PC-3 (cell line): ENCODE measurements around the gene SLC4A7. TPM values are rescaled to one million over a fixed set of nuclear protein-coding genes. Genes with fewer than 3 reads are reported as not detected.

Source experiments
- ATAC-seq: fragments of 200-7000 bp; cut with Tn5 transposase; 2 replicates; pipeline ENCODE4 v1.9.1; 2020; ENCODE audit warnings: mild to moderate bottlenecking, moderate library complexity
- BruUV-seq: library from RNA; stranded (reverse); fragments of 400-500 nt; replicated peaks from 2 replicates; lab custom pipeline; 2021; lab: Mats Ljungman, UMichigan
- CTCF ChIA-PET: fragments of 300-600 bp; sonication (Branson Sonifier 250); formaldehyde crosslinking; loops from one replicate; lab custom pipeline; 2022; ENCODE audit warnings: antibody characterized with exemption; lab: Charles Lee
- POLR2A ChIA-PET: fragments of 300-600 bp; sonication (Branson Sonifier 250); formaldehyde crosslinking; loops from one replicate; lab custom pipeline; 2022; ENCODE audit warnings: antibody characterized with exemption; ENCODE audit not compliant: unreplicated experiment; lab: Charles Lee
- DNase-seq: peaks from one replicate; pipeline ENCODE4 v3.0.0-alpha.2; 2015
- H2AFZ ChIP-seq: fragments of 300-600 bp; sonication (generic); 2 replicates; pipeline ENCODE4 v1.6.0; 2016; ENCODE audit warnings: antibody characterized with exemption, low read length
- H3F3A ChIP-seq: fragments of 300-600 bp; sonication (generic); one replicate; pipeline ENCODE4 v1.6.0; 2017; ENCODE audit warnings: antibody characterized with exemption, low read length, control low read depth, mild to moderate bottlenecking; ENCODE audit not compliant: unreplicated experiment
- H3K27ac ChIP-seq: fragments of 300-600 bp; sonication (generic); 2 replicates; pipeline ENCODE4 v1.5.1; 2016; ENCODE audit warnings: mild to moderate bottlenecking, low read length
- H3K27me3 ChIP-seq: fragments of 300-600 bp; sonication (generic); 2 replicates; pipeline ENCODE4 v1.6.1; 2016; ENCODE audit warnings: low read length, mixed read lengths
- H3K36me3 ChIP-seq: fragments of 300-600 bp; sonication (generic); 2 replicates; pipeline ENCODE4 v1.6.1; 2016; ENCODE audit warnings: low read depth, mixed run types, low read length, mixed read lengths
- H3K4me1 ChIP-seq: fragments of 300-600 bp; sonication (generic); 2 replicates; pipeline ENCODE4 v1.5.1; 2016; ENCODE audit warnings: low read length; ENCODE audit not compliant: insufficient read depth
- H3K4me2 ChIP-seq: fragments of 300-600 bp; sonication (generic); 2 replicates; pipeline ENCODE4 v1.6.0; 2016; ENCODE audit warnings: low read length
- H3K4me3 ChIP-seq: fragments of 300-600 bp; sonication (generic); 2 replicates; pipeline ENCODE4 v1.5.1; 2016; ENCODE audit warnings: mild to moderate bottlenecking, low read length, mixed read lengths
- H3K79me2 ChIP-seq: fragments of 300-600 bp; sonication (generic); 2 replicates; pipeline ENCODE4 v1.6.1; 2017; ENCODE audit warnings: low read length, mixed read lengths
- H3K9ac ChIP-seq: fragments of 300-600 bp; sonication (generic); 2 replicates; pipeline ENCODE4 v1.6.0; 2016; ENCODE audit warnings: mild to moderate bottlenecking, low read length
- H3K9me2 ChIP-seq: fragments of 300-600 bp; sonication (generic); replicated peaks from 2 replicates; pipeline ENCODE4 v1.6.1; 2016; ENCODE audit warnings: mixed run types, low read length, mixed read lengths
- H3K9me3 ChIP-seq: fragments of 300-600 bp; sonication (generic); 2 replicates; pipeline ENCODE4 v1.6.1; 2016; ENCODE audit warnings: low read length, mixed read lengths
- H4K20me1 ChIP-seq: fragments of 300-600 bp; sonication (generic); 2 replicates; pipeline ENCODE4 v1.6.1; 2016; ENCODE audit warnings: low read length, mixed read lengths
- EZH2 ChIP-seq: fragments of 300-600 bp; sonication (generic); IDR thresholded peaks from one replicate; pipeline ENCODE4 v1.6.1; 2017; ENCODE audit warnings: antibody characterized with exemption, mild to moderate bottlenecking, low read length; ENCODE audit not compliant: unreplicated experiment
- EZH2phosphoT487 ChIP-seq: fragments of 300-600 bp; sonication (generic); IDR thresholded peaks from 2 replicates; pipeline ENCODE4 v1.6.1; 2018; ENCODE audit warnings: mild to moderate bottlenecking, antibody characterized with exemption, low read length, borderline replicate concordance
- intact Hi-C: fragments of 100-400 bp; cut with micrococcal nuclease; formaldehyde crosslinking; loops from 2 replicates; pipeline ENCODE4 v1.9.0; 2023
- total RNA-seq: library from RNA; depleted of rRNA; stranded (reverse); fragments of >200 nt; gene quantifications from 2 replicates; pipeline ENCODE4 v1.2.3, GENCODE V29; 2014
- TF ChIP-seq, protein P1 (sequence below): fragments of 300-600 bp; sonication (generic); conservative IDR thresholded peaks from 2 replicates; pipeline ENCODE4 v1.5.1; 2017; ENCODE audit warnings: antibody characterized with exemption, low read depth, mild to moderate bottlenecking, low read length

The SLC4A7 gene
- total RNA-seq, 1 experiment from 2014 or later = 56.0 TPM

- Histone ChIP-seq H3K9ac (no peak overlapping the region), H3K36me3 (peaks cover 9% of the 10 kb centered on the region; the same call in 1 of the 2 replicates), H3F3A (peaks cover 5% of the 10 kb centered on the region), H3K79me2 (peaks cover 100% of the 10 kb centered on the region), H3K4me2 (no peak overlapping the region), H3K9me2 (no peaks in the 10 kb centered on the region), H4K20me1 (peaks cover 57% of the 10 kb centered on the region), H3K4me3 (no peak overlapping the region), H3K4me1 (0 out of 2 replicates have a peak, but pooled peaks cover 10% of the 10 kb centered on the region), H3K27me3 (no peaks in the 10 kb centered on the region), H3K9me3 (no peaks in the 10 kb centered on the region), H3K27ac (no peak overlapping the region), H2AFZ (no peak overlapping the region)
- TF ChIP-seq EZH2phosphoT487 = no peak
- BruUV-seq = no TSS peak
- ChIA-PET CTCF (interaction anchor here (0.5 kb wide), 1 partner anchor 209 kb away, joined by 9 read pairs; no protein-coding TSS in a partner anchor), POLR2A (interaction anchor here (0.8 kb wide), 1 partner anchor 13 kb away, joined by 5 read pairs; the partner anchor contains the start of gene SLC4A7)
- ATAC-seq (no peak), DNase-seq (no peak)
- intact Hi-C loops = no loop called here
Measured at GRCh38 chr3:27471923-27472550, 12.1 kb downstream of the SLC4A7 start.

GRCh38 chr3:27468283-27468886, 15.8 kb downstream of the SLC4A7 start:
- Histone ChIP-seq H3K9me2 (no peaks in the 10 kb centered on the region), H3K27me3 (no peaks in the 10 kb centered on the region), H4K20me1 (peaks cover 32% of the 10 kb centered on the region; the same call in 1 of the 2 replicates), H3K79me2 (peaks cover 100% of the 10 kb centered on the region), H3K27ac (no peak overlapping the region), H3K4me2 (no peak overlapping the region), H3F3A (no peaks in the 10 kb centered on the region), H3K9me3 (no peaks in the 10 kb centered on the region), H3K4me3 (no peak overlapping the region), H3K9ac (no peak overlapping the region), H3K4me1 (0 out of 2 replicates have a peak, but pooled peaks cover 10% of the 10 kb centered on the region), H3K36me3 (peaks cover 6% of the 10 kb centered on the region; the same call in 1 of the 2 replicates), H2AFZ (no peak overlapping the region)
- POLR2A ChIA-PET = interaction anchor here (0.6 kb wide), 3 partner anchors 41 to 1648 kb away, joined by 3 to 4 read pairs (median 3); no protein-coding TSS in a partner anchor
- CTCF ChIA-PET = no interaction called here
- intact Hi-C loops = loop anchor here (5.0 kb wide), 4 partner anchors 36 to 336 kb away; no protein-coding TSS in a partner anchor
- no TSS peak for BruUV-seq
- ATAC-seq (peak; percentile 51), DNase-seq (no peak)
- TF ChIP-seq EZH2 (no peak), EZH2phosphoT487 (no peak)
- TF ChIP-seq, protein P1, sequence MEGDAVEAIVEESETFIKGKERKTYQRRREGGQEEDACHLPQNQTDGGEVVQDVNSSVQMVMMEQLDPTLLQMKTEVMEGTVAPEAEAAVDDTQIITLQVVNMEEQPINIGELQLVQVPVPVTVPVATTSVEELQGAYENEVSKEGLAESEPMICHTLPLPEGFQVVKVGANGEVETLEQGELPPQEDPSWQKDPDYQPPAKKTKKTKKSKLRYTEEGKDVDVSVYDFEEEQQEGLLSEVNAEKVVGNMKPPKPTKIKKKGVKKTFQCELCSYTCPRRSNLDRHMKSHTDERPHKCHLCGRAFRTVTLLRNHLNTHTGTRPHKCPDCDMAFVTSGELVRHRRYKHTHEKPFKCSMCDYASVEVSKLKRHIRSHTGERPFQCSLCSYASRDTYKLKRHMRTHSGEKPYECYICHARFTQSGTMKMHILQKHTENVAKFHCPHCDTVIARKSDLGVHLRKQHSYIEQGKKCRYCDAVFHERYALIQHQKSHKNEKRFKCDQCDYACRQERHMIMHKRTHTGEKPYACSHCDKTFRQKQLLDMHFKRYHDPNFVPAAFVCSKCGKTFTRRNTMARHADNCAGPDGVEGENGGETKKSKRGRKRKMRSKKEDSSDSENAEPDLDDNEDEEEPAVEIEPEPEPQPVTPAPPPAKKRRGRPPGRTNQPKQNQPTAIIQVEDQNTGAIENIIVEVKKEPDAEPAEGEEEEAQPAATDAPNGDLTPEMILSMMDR = no peak

DNA sequence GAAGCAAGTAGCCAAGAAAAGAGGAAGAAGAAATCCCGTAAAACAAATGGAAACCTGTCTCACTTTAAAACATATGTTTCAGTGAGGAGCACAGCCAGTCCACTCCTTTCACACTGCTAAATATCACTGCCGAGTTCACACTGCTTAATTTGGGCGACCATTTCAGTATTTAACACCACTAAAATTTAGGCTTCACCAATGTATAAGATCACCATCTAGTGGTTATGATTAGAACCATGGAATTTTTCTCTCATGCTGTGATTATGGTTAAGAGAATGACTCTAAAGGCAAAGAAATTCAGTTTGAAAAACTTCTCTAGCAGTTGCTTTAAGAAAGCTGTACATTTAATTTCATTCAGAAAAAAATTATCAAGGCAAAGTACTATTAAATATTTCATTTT, 16.6 kb downstream of the SLC4A7 start:
- Histone ChIP-seq H3F3A (no peaks in the 10 kb centered on the region), H3K27me3 (no peaks in the 10 kb centered on the region), H3K79me2 (peaks cover 100% of the 10 kb centered on the region), H2AFZ (no peak overlapping the region), H3K27ac (no peak overlapping the region), H3K4me2 (0 out of 2 replicates have a peak overlapping the region, but pooled peaks have one; percentile 7), H3K9me3 (no peaks in the 10 kb centered on the region), H3K36me3 (peaks cover 4% of the 10 kb centered on the region; the same call in 1 of the 2 replicates), H4K20me1 (peaks cover 36% of the 10 kb centered on the region; the same call in 1 of the 2 replicates), H3K4me1 (0 out of 2 replicates have a peak, but pooled peaks cover 10% of the 10 kb centered on the region), H3K9me2 (no peaks in the 10 kb centered on the region), H3K9ac (peak overlapping the region; percentile 6; the same call in 1 of the 2 replicates), H3K4me3 (no peak overlapping the region)
- intact Hi-C loops = loop anchor here (1.0 to 5.0 kb wide), 5 partner anchors 35 to 335 kb away; no protein-coding TSS in a partner anchor
- POLR2A ChIA-PET = interaction anchor here (0.6 kb wide), 1 partner anchor 75 kb away, joined by 5 read pairs; no protein-coding TSS in a partner anchor
- no TSS peak for BruUV-seq
- TF ChIP-seq, protein P1 = peak; percentile 79
- no peak for TF ChIP-seq EZH2phosphoT487
- peak; percentile 81 for ATAC-seq
- DNase-seq = peak; percentile 72
- CTCF ChIA-PET = interaction anchor here (0.6 to 1.2 kb wide), 3 partner anchors 17 to 244 kb away, joined by 3 to 14 read pairs (median 3); partner anchors contain the start of gene SLC4A7
